ENCODE measurements around the gene SCN5A.

DNA sequence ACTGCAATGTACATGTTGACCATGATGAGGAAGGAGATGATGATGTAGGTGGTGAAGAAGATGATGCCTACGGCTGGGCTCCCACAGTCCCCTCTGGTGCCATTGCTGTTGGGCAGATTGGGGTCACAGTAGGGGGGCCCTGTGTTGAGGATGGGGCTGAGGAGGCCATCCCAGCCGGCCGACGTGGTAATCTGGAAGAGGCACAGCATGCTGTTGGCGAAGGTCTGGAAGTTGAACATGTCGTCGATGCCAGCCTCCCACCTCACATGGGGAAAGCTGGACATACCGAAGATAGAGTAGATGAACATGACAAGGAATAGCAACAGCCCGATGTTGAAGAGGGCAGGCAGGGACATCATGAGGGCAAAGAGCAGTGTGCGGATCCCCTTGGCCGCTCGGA, 48.6 kb upstream of the SCN5A start:
- TF ChIP-seq EZH2 (IDR thresholded peaks at IDR 0.05): no peak
- TF ChIP-seq FOXP2 (optimal IDR thresholded peaks at IDR 0.05; ENCODE audit: control extremely low read depth, extremely low read length, insufficient read depth): no peak
- TF ChIP-seq POLR2AphosphoS5 (IDR thresholded peaks at IDR 0.05; ENCODE audit: borderline replicate concordance, low read depth, low read length): no peak
